Mesothelial cell of epicardium (in vitro differentiated cells): ENCODE data around the gene CFAP43. TPM values are rescaled to one million over a fixed set of nuclear protein-coding genes. Genes with fewer than 3 reads are reported as not detected.

Source experiments
- DNase-seq, 2 experiments: peaks; one replicate each; pipeline ENCODE4 v3.0.0; 2021; ENCODE audit warnings: low spot score in 2 of 2; ENCODE audit not compliant: unreplicated experiment in 2 of 2
- H3K27ac Mint-ChIP-seq: 2 replicates; pipeline ENCODE4 v1.8.0; 2021; ENCODE audit warnings: mixed read lengths
- H3K27me3 Mint-ChIP-seq: 2 replicates; pipeline ENCODE4 v1.8.0; 2021; ENCODE audit warnings: low read depth, mixed read lengths
- H3K36me3 Mint-ChIP-seq: 2 replicates; pipeline ENCODE4 v1.8.0; 2021; ENCODE audit warnings: mixed read lengths
- H3K4me1 Mint-ChIP-seq: 2 replicates; pipeline ENCODE4 v1.8.0; 2021; ENCODE audit warnings: mixed read lengths
- H3K4me3 Mint-ChIP-seq: 2 replicates; pipeline ENCODE4 v1.8.0; 2021; ENCODE audit warnings: mild to moderate bottlenecking, moderate library complexity, mixed read lengths
- H3K9me3 Mint-ChIP-seq: 2 replicates; pipeline ENCODE4 v1.8.0; 2021; ENCODE audit warnings: mixed read lengths
- total RNA-seq: library from RNA; stranded (reverse); gene quantifications from 3 replicates; pipeline ENCODE4 v1.2.1, GENCODE V29; 2021
- TF ChIP-seq, protein P1 (sequence below): fragments of 200-600 bp; sonication (generic); IDR thresholded peaks from one replicate; pipeline ENCODE4 v1.5.0; 2021; ENCODE audit warnings: antibody characterized with exemption; ENCODE audit not compliant: unreplicated experiment

CFAP43 gene
- total RNA-seq, 1 donor from 2014 or later: 2.1 TPM

GRCh38 chr10:104276192-104276591 is 44.0 kb upstream of the CFAP43 start:
- Mint-ChIP-seq H3K9me3 (no peaks in the 10 kb centered on the region), H3K4me3 (no peak overlapping the region), H3K4me1 (peaks cover 8% of the 10 kb centered on the region), H3K36me3 (no peaks in the 10 kb centered on the region), H3K27ac (no peak overlapping the region), H3K27me3 (peaks cover 2% of the 10 kb centered on the region)
- TF ChIP-seq, protein P1, sequence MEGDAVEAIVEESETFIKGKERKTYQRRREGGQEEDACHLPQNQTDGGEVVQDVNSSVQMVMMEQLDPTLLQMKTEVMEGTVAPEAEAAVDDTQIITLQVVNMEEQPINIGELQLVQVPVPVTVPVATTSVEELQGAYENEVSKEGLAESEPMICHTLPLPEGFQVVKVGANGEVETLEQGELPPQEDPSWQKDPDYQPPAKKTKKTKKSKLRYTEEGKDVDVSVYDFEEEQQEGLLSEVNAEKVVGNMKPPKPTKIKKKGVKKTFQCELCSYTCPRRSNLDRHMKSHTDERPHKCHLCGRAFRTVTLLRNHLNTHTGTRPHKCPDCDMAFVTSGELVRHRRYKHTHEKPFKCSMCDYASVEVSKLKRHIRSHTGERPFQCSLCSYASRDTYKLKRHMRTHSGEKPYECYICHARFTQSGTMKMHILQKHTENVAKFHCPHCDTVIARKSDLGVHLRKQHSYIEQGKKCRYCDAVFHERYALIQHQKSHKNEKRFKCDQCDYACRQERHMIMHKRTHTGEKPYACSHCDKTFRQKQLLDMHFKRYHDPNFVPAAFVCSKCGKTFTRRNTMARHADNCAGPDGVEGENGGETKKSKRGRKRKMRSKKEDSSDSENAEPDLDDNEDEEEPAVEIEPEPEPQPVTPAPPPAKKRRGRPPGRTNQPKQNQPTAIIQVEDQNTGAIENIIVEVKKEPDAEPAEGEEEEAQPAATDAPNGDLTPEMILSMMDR: no peak
- no peak for DNase-seq

GRCh38 chr10:104274762-104275721 is 42.9 kb upstream of the CFAP43 start:
- Mint-ChIP-seq H3K36me3 (no peaks in the 10 kb centered on the region), H3K27me3 (peaks cover 2% of the 10 kb centered on the region), H3K4me1 (peaks cover 8% of the 10 kb centered on the region), H3K9me3 (no peaks in the 10 kb centered on the region), H3K4me3 (peak overlapping the region; percentile 66), H3K27ac (no peak overlapping the region)
- DNase-seq: peak in 1 of 2 experiments; percentile 59
- TF ChIP-seq, protein P1: peak; percentile 75

- Mint-ChIP-seq H3K4me1 (peaks cover 13% of the 10 kb centered on the region), H3K36me3 (no peaks in the 10 kb centered on the region), H3K27ac (no peak overlapping the region), H3K9me3 (no peaks in the 10 kb centered on the region), H3K4me3 (no peak overlapping the region), H3K27me3 (peaks cover 2% of the 10 kb centered on the region)
- no peak for DNase-seq
- TF ChIP-seq, protein P1: no peak
These were observed 41.9 kb upstream of the CFAP43 start for GRCh38 chr10:104273899-104274575.

DNA sequence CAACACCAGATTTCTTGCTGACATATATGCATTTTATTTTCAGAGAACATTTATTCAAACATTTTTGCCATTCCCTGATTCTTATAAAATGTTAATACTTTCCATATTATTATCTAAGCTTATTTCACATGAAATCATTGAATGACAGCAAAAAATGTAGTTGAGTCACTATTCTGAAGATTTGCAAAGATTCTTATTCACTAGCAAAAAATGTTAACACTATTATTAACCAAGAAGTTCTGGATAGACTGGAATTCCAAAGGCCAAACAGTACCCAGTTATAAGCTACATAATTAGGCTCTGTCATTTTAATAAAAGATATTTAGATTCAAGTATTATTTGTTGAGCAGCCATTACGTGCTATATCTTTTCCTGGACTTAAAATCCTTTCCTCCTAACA is 41.1 kb upstream of the CFAP43 start:
- Mint-ChIP-seq H3K27ac (no peak overlapping the region), H3K9me3 (no peaks in the 10 kb centered on the region), H3K27me3 (peaks cover 2% of the 10 kb centered on the region), H3K36me3 (no peaks in the 10 kb centered on the region), H3K4me1 (peaks cover 16% of the 10 kb centered on the region), H3K4me3 (no peak overlapping the region)
- DNase-seq: no peak
- TF ChIP-seq, protein P1: no peak

- Mint-ChIP-seq H3K4me3 (peak within 1 kb of the TSS; percentile 88), H3K36me3 (peaks cover 21% of the 10 kb centered on the region)
- TF ChIP-seq, protein P1: no peak
These were observed 36.8 kb upstream of the CFAP43 start, which contains the start of gene GSTO2 for GRCh38 chr10:104268713-104269645. Gene GSTO2, plus strand, starts transcription at chr10:104269184. Its CDS starts 5,732 bp downstream, at chr10:104274916.

More at GRCh38 chr10:104268713-104269645, 36.8 kb upstream of the CFAP43 start, which contains the start of gene GSTO2:
- peak within 1 kb of the TSS; percentile 94 for H3K27ac Mint-ChIP-seq
- H3K4me1 Mint-ChIP-seq: peaks cover 14% of the 10 kb centered on the region
- H3K27me3 Mint-ChIP-seq: no peaks in the 10 kb centered on the region
- DNase-seq: peak; percentile 96 to 97
- no peaks in the 10 kb centered on the region for H3K9me3 Mint-ChIP-seq
